GM18502 (cell line): ENCODE measurements around the gene XRCC1.
"Not testable (repeated sequence)": the region's sequence is repeated elsewhere in the genome, so short reads cannot be mapped to it uniquely, and the experiment has no call there.

ENCODE experiments used
- ATAC-seq: cut with Tn5 transposase; IDR thresholded peaks from one replicate; pipeline ENCODE4 v1.9.1; 2021; ENCODE audit warnings: mild to moderate bottlenecking; ENCODE audit not compliant: unreplicated experiment, poor library complexity

Gene XRCC1

GRCh38 chr19:43525836-43526771, 49.2 kb downstream of the XRCC1 start:
- ATAC-seq = no peak

DNA sequence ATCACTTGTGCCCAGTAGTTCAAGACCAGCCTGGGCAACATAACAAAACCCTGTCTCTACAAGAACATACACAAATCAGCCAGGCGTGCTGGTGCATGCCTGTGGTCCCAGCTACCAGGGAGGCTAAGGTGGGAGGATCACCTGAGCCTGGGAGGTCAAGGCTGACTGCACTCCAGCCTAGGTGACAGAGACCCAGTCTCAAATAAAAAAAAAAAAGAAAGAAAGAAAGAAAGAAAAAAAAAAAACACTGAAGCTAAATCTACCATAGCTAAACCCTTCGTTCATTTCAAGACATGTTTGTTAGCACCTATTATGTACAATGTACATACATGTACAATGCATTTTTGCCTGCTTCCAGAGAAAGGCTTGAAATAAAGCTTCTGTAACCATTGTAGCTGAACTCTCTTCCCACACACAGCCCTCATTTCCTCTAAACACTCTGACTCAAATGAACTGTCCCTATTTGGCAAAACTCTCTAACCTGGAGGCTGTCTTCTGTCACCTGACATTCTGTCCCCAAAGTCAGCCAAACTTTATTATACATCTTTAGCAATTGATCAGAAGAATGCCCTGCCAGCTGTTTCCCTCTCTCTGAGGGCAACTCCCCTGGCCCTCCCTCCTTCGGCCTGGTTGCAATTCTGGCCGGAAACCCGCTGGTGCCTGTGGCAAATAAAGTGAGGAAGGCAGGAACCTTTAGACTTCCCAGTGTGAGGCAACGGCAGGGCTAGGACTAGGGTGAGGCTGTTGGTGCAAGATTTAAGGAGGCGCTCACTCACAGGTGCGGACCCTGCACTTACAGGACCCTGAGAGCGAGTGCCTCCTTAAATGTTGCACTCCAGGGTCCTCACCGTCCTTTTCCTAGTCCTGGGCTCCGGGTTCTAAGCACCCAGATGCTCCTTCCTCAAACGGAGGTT, 50.1 kb downstream of the XRCC1 start:
- ATAC-seq = no peak

- not testable (repeated sequence) for ATAC-seq
These were observed 51.6 kb downstream of the XRCC1 start for GRCh38 chr19:43523696-43524095.

GRCh38 chr19:43522929-43523328, 52.4 kb downstream of the XRCC1 start:
- ATAC-seq = no peak

DNA sequence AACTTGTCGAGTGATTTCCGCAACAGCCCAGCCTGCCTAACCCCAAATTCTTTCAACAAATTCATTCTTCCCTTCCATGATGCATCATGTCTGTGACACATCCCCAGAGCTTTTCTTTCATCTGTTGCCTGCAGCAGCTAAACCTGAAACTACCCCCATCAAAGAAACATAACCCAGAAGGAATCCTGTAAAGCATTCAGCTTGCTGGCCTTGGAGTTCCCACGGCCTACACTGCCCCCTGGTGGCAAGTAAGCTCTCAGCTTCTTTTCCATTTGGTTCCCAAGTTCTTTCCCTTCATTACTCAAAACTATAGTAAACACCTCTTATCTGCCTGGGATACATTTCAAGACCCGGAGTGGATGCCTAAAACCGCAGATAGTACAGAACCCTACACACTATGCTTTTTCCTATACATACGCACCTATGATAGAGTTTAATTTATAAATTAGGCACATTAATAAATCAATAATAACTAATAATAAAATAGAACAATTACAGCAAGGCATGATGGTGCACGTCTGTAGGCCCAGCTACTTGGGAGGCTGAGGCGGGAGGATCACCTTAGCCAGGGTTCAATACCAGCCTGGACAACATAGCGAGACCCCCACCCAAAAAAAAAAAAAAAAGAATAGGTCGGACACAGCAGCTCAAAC, 55.8 kb downstream of the XRCC1 start:
- no peak for ATAC-seq

- no peak for ATAC-seq
These were observed 57.3 kb downstream of the XRCC1 start for GRCh38 chr19:43518051-43518450.

GRCh38 chr19:43512399-43512798, 62.9 kb downstream of the XRCC1 start:
- ATAC-seq = not testable (repeated sequence)

DNA sequence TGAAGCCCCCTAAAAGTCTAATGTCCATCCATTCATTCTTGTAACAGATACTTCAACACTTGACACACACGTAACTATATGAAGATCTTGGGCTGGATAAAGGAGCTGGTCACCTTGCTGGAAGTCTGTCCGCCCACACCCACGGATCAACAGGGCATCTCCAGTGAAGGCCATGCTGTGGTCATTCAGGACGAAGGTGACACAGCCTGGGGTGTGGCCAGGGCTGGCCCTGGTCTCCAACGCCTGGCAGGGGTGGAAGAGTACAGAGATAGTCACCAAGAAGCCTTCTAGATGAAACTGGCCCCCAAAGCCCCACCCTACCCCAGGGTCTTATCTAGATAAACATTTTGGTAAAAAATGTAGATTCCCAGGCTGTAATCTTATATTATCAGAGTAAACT, 64.0 kb downstream of the XRCC1 start:
- no peak for ATAC-seq

DNA sequence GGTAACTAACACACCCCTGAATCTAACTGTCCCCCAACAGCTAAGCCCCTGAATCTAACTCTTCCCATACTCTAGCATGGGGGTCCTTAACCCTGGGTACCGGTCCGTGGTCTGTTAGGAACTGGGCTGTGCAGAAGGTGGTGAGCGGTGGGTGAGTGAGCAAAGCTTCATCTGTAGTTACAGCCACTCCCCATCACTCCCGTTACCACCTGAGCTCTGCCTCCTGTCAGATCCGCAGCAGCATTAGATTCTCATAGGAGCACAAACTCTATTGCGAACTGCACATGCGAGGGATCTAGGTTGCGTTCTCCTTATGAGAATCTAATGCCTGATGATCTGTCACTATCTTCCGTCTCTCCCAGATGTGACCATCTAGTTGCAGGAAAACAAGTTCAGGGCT, 64.6 kb downstream of the XRCC1 start:
- no peak for ATAC-seq

DNA sequence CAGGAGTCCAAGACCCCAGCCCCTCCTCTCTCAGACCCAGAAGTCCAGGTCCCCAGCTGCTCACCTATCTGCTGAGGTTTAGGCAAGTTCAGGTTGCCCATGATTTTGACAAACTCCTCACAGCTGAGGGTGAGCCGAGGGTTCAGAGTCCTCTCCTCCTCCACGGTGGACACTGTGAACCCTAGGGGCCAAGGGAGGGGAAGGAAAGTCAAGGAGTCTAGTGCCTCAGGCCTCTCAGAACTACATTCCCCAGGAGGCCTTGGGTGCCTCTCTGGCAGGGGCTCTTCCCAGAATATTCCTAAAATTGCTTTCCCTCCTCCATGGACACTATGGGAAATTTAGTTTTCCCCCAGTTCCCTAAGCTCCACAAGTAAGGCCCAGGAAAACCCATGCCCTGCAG, 67.4 kb downstream of the XRCC1 start:
- no peak for ATAC-seq

- no peak for ATAC-seq
These were observed 68.7 kb downstream of the XRCC1 start for GRCh38 chr19:43506629-43507028.

DNA sequence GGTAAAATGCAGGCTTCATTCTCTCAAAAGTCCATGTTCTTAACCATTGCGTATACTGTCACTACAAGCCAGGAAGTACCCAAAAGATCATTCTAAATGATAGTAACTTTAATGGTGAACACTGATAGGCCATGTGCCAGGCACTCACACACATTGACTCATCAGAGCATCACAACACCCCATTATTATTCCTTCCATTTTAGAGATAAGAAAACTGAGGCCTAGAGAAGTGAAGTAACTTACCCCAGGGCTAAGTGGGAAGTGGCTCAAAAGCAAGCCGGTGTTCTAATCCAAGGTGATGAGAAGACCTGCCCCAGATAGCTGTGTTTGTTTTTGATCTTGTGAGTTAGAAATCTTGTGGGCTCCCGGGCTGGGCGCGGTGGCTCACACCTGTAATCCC, 69.4 kb downstream of the XRCC1 start:
- ATAC-seq = no peak

GRCh38 chr19:43505186-43505456, 70.2 kb downstream of the XRCC1 start:
- ATAC-seq = no peak

DNA sequence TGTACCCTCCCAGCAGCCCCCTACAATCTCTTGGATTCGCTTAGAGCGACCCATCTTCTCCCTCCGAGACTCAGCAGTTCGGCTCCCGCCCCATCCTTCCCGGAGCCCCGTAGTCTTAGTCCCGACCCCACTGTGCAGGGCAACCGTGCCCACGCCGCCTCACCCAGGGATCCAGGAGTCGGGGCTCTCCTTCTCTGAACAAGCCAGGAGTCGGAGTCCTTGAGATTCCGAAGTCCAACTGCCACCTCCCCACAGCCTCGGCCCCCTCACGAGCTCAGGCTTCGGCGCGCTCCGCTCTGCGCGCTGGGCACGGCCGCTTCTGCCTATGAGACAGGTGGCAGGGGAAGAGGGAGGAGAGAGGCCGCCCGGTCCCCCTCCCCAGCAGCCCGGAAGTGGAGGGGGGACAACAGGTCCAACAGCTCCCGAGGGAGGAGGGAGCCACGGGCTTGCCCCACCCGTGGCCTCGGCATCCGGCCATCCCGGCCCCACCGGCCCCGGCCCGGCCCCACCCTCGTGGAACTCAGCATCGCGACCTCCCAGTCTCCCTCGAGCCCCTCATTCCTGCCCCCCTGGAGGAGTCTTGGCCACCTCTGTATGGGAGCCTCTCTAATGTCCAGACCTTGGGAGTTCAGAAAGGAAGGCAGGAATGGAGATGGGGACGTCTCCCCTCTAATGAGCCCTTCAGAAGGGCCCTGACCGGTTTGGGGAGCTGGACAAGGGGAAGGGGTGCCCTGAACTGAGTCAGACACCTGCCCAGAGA, 70.7 kb downstream of the XRCC1 start, which contains the start of gene PHLDB3:
Gene PHLDB3 (minus strand): TSS at position 321 of the 760 bp plus-strand sequence. CDS start 628 bp downstream, outside the sequence.
- peak; percentile 17 for ATAC-seq

- ATAC-seq = peak; percentile 91
These were observed 71.6 kb downstream of the XRCC1 start for GRCh38 chr19:43503501-43504425.

- no peak for ATAC-seq
These were observed 72.8 kb downstream of the XRCC1 start for GRCh38 chr19:43502419-43502976.

DNA sequence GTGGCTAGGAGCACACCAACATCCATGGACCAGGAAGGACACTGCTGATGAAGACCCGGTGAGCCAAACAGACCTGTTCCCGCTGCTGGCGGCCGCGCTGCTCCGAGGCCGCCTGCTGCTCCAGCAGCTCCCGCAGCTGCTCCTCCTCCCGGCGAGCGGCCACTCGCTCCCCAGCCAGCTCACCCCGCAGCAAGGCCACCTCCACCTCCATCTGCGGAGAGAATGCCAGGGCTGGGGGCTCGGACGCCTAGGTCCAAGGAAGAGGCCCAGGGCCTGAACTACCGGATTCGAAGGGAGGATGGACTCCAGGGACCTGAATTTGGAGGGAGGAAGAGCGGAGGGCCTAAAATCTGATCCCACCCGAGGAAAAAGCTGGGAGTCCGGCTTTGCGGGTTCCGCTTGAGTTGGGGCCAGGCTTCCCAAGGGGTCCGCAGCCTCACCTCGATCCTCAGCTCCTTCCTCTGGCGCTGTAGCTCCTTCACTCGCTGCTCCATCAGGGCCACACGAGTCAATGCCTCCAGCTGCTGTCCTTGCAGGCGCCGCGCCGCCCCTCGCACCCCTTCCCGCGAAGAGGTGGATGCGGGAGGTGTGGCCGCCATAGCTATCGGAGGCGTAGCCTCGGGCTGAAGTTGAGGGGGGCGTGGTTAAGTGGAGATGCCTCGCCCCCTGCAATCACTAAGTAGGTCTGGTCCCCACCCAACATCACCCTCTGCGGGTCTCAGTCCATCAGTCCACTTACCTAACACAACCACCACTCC, 73.5 kb downstream of the XRCC1 start:
- no peak for ATAC-seq

GRCh38 chr19:43499042-43499441, 76.3 kb downstream of the XRCC1 start:
- no peak for ATAC-seq
